AG09319 (cell line): ENCODE data around the gene REPIN1.
A peak's percentile ranks its signal among the peaks of the same experiment; 100 is the strongest.

Experiments
- DNase-seq: peaks from one replicate; pipeline ENCODE4 v3.0.0-alpha.2; 2010; ENCODE audit warnings: low read depth; ENCODE audit errors: extremely low read depth
- CTCF ChIP-seq: IDR thresholded peaks from 2 replicates; pipeline ENCODE4 v1.5.1; 2011; ENCODE audit warnings: low read depth, mild to moderate bottlenecking, inconsistent platforms, low read length, moderate library complexity

The REPIN1 gene

GRCh38 chr7:150401861-150402631, 33.4 kb downstream of the REPIN1 start:
- no peak for DNase-seq
- TF ChIP-seq CTCF: no peak

- no peak for DNase-seq
- no peak for TF ChIP-seq CTCF
Observed at GRCh38 chr7:150402671-150403321, 34.2 kb downstream of the REPIN1 start.

- TF ChIP-seq CTCF: no peak
- no peak for DNase-seq
Observed at GRCh38 chr7:150403376-150404171, 35.0 kb downstream of the REPIN1 start.

- no peak for TF ChIP-seq CTCF
- no peak for DNase-seq
Observed at GRCh38 chr7:150404172-150404804, 35.7 kb downstream of the REPIN1 start.

- no peak; the same call in 1 of the 2 replicates for TF ChIP-seq CTCF
- DNase-seq: peak; percentile 75
Observed at GRCh38 chr7:150404805-150405583, 36.4 kb downstream of the REPIN1 start.

- TF ChIP-seq CTCF: no peak
Observed at GRCh38 chr7:150405584-150406311, 37.1 kb downstream of the REPIN1 start.

More at GRCh38 chr7:150405584-150406311, 37.1 kb downstream of the REPIN1 start:
- DNase-seq: no peak
